Activated naive CD4-positive, alpha-beta T cell treated with anti-CD3 and anti-CD28 coated beads for 36 hours (primary cell): ENCODE results near the gene PPP1R13L. TPM values are rescaled to one million over a fixed set of nuclear protein-coding genes. Genes with fewer than 3 reads are reported as not detected.

Experiments
- CTCF ChIA-PET: fragments of 350-600 bp; sonication (Branson Sonifier 250); formaldehyde crosslinking; loops from one replicate; lab custom pipeline; 2021; ENCODE audit warnings: antibody characterized with exemption; lab: Charles Lee
- DNase-seq: peaks from one replicate; pipeline ENCODE4 v3.0.0-alpha.2; 2020
- H3K27ac Mint-ChIP-seq: one replicate; pipeline ENCODE4 v1.8.0; 2021; ENCODE audit warnings: mild to moderate bottlenecking, mixed read lengths
- H3K27me3 Mint-ChIP-seq: one replicate; pipeline ENCODE4 v1.8.0; 2021; ENCODE audit warnings: low read depth, mixed read lengths
- H3K36me3 Mint-ChIP-seq: one replicate; pipeline ENCODE4 v1.8.0; 2021; ENCODE audit warnings: low read depth, mixed read lengths
- H3K4me1 Mint-ChIP-seq: one replicate; pipeline ENCODE4 v1.8.0; 2021; ENCODE audit warnings: low read depth, mixed read lengths
- H3K4me3 Mint-ChIP-seq: one replicate; pipeline ENCODE4 v1.8.0; 2021; ENCODE audit warnings: mild to moderate bottlenecking, moderate library complexity, mixed read lengths
- H3K9me3 Mint-ChIP-seq: one replicate; pipeline ENCODE4 v1.8.0; 2021; ENCODE audit warnings: mixed read lengths
- intact Hi-C: fragments of 100-400 bp; cut with micrococcal nuclease; formaldehyde crosslinking; loops from one replicate; pipeline ENCODE4 v1.15.1; 2023
- total RNA-seq, 2 experiments: library from RNA; stranded (reverse); gene quantifications; one replicate each; pipeline ENCODE4 v1.2.3, GENCODE V29; 2021

The PPP1R13L gene
- total RNA-seq, 2 experiments from 2014 or later: 4.0 to 4.8 TPM

DNA sequence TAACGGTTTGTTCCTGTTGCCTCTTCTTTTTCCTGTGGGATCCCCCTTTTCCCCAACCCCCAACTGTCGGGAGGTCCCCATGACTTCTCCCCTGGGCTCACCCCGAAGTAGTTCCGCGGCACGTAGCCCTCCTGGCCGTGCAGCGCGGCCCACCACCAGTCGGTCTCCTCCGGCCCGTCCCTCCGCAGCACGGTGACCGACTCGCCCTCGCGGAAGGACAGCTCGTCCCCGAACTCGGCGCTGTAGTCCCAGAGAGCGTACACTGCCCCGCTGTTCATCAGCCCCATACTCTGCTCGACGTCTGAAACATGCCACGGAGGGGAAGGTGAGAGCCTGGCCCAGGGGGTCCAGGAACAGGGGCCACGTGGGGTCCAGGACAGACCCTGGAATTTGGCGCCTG lies 22.4 kb downstream of the PPP1R13L start:
- peaks cover 25% of the 10 kb centered on the region for H3K27me3 Mint-ChIP-seq
- no peaks in the 10 kb centered on the region for H3K36me3 Mint-ChIP-seq
- CTCF ChIA-PET: no interaction called here
- no peak for DNase-seq
- H3K4me3 Mint-ChIP-seq: no peak overlapping the region
- no peaks in the 10 kb centered on the region for H3K9me3 Mint-ChIP-seq
- peaks cover 3% of the 10 kb centered on the region for H3K4me1 Mint-ChIP-seq
- intact Hi-C loops: no loop called here
- no peak overlapping the region for H3K27ac Mint-ChIP-seq

DNA sequence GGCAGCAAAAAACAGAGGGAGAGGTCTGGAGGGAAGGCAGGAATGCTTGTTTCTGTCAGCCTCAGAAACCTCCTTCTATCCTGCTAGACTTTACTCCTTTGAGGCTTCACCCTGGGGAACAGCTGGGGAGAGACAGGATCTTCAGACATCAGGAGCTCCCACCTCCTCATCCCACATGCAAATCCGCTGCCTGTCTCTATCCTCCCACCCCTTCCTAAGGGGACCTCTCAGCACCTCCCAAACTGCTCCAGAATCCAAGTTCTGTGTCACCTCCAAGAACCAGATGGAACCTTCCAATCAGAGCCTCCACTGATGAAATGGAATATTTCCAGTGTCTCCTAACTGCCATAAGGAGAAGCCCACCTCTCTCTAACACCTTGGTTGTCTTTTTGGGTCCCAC lies 24.8 kb downstream of the PPP1R13L start:
- CTCF ChIA-PET: interaction anchor here (0.8 kb wide), 1 partner anchor 19 kb away, joined by 3 read pairs; no protein-coding TSS in a partner anchor
- H3K4me3 Mint-ChIP-seq: no peak overlapping the region

GRCh38 chr19:45376045-45376724 lies 28.7 kb downstream of the PPP1R13L start:
- H3K9me3 Mint-ChIP-seq: no peaks in the 10 kb centered on the region
- no peaks in the 10 kb centered on the region for H3K4me1 Mint-ChIP-seq
- intact Hi-C loops: no loop called here
- no peaks in the 10 kb centered on the region for H3K36me3 Mint-ChIP-seq
- H3K27ac Mint-ChIP-seq: no peak overlapping the region
- DNase-seq: no peak
- no peak overlapping the region for H3K4me3 Mint-ChIP-seq
- no peaks in the 10 kb centered on the region for H3K27me3 Mint-ChIP-seq
- CTCF ChIA-PET: interaction anchor here (0.7 kb wide), 1 partner anchor 26 kb away, joined by 6 read pairs; no protein-coding TSS in a partner anchor

More for the DNA sequence above, 24.8 kb downstream of the PPP1R13L start:
- H3K27ac Mint-ChIP-seq: no peak overlapping the region
- DNase-seq: no peak
- H3K4me1 Mint-ChIP-seq: no peaks in the 10 kb centered on the region
- intact Hi-C loops: no loop called here
- peaks cover 9% of the 10 kb centered on the region for H3K27me3 Mint-ChIP-seq
- no peaks in the 10 kb centered on the region for H3K36me3 Mint-ChIP-seq
- no peaks in the 10 kb centered on the region for H3K9me3 Mint-ChIP-seq

GRCh38 chr19:45370410-45371204 lies 34.3 kb downstream of the PPP1R13L start, which contains the start of gene ERCC2:
Gene ERCC2, minus strand, starts transcription at chr19:45370573. Its CDS starts 33 bp downstream, at chr19:45370540.
- Mint-ChIP-seq H3K9me3 (no peaks in the 10 kb centered on the region), H3K4me3 (peak within 1 kb of the TSS; percentile 93), H3K27me3 (no peaks in the 10 kb centered on the region), H3K36me3 (no peaks in the 10 kb centered on the region), H3K4me1 (peaks cover 5% of the 10 kb centered on the region), H3K27ac (peak within 1 kb of the TSS; percentile 91)
- CTCF ChIA-PET: interaction anchor here (0.6 to 1.0 kb wide), 3 partner anchors 32 to 309 kb away, joined by 3 to 5 read pairs (median 3); no protein-coding TSS in a partner anchor
- DNase-seq: peak; percentile 100
- intact Hi-C loops: loop anchor here (1.0 kb wide), 5 partner anchors 32 to 214 kb away; partner anchors contain the start of genes BLOC1S3, OPA3, PPP1R13L and TRAPPC6A

DNA sequence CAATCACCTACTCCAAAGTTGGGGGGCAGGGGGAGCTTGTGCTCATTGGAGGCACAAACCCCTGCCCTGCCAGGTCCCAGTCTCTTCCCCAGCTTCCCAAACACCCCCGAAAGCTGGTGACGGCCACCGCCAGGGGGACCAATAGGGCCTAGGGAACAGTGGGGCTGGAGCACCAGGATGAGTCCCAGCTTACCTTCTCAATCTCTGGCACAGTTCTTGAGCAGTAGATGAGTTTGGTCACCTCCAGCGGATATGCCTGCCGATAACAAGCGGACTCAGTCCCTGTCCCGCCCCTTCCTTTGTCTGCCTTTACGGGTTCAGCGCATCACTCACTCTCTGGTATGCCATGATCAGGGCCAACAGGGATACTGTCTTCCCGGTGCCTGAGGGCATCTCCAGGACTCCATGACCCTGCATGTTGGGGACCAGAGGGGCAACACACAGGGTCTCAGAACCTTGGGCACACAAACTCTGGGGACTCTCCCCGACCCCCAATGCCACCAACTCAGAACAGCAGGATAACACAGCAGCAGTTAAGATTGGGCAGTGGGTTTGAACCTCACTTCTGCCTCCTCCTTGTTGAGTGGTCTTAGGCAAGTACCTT lies 36.0 kb downstream of the PPP1R13L start:
- peaks cover 5% of the 10 kb centered on the region for H3K4me1 Mint-ChIP-seq
- no peak overlapping the region for H3K27ac Mint-ChIP-seq

DNA sequence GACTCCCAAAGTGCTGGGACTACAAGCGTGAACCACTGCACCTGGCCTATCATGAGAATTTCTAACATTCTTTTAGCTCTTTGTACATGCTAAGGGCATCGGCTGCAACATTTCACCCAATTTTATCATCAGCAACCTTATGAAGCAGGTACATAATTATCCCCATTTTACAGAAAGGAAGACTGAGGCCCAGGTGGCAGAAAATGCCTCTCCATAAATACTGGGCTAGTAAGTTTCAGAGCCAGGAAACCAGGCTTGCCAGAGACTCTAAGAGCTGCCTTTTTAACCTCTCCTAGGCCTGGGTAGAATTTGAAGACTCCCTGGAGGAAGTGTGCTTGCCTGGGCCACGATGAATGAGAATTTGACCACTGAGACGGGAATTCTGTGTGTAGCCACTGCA lies 36.7 kb downstream of the PPP1R13L start:
- no peak for DNase-seq
- Mint-ChIP-seq H3K36me3 (peaks cover 1% of the 10 kb centered on the region), H3K27me3 (no peaks in the 10 kb centered on the region), H3K27ac (no peak overlapping the region), H3K4me3 (no peak overlapping the region), H3K4me1 (peaks cover 5% of the 10 kb centered on the region), H3K9me3 (no peaks in the 10 kb centered on the region)
- intact Hi-C loops: no loop called here
- CTCF ChIA-PET: no interaction called here

More for the DNA sequence above, 36.0 kb downstream of the PPP1R13L start:
- Mint-ChIP-seq H3K27me3 (no peaks in the 10 kb centered on the region), H3K4me3 (peak overlapping the region; percentile 53), H3K36me3 (no peaks in the 10 kb centered on the region), H3K9me3 (no peaks in the 10 kb centered on the region)
- DNase-seq: no peak
- CTCF ChIA-PET: interaction anchor here (0.6 kb wide), 1 partner anchor 66 kb away, joined by 3 read pairs; no protein-coding TSS in a partner anchor
- intact Hi-C loops: no loop called here

GRCh38 chr19:45364696-45365095 lies 40.2 kb downstream of the PPP1R13L start:
- intact Hi-C loops: no loop called here
- no peak for DNase-seq
- Mint-ChIP-seq H3K4me3 (no peak overlapping the region), H3K4me1 (peaks cover 3% of the 10 kb centered on the region), H3K27ac (no peak overlapping the region), H3K27me3 (no peaks in the 10 kb centered on the region), H3K9me3 (no peaks in the 10 kb centered on the region), H3K36me3 (peaks cover 5% of the 10 kb centered on the region)
- CTCF ChIA-PET: no interaction called here

DNA sequence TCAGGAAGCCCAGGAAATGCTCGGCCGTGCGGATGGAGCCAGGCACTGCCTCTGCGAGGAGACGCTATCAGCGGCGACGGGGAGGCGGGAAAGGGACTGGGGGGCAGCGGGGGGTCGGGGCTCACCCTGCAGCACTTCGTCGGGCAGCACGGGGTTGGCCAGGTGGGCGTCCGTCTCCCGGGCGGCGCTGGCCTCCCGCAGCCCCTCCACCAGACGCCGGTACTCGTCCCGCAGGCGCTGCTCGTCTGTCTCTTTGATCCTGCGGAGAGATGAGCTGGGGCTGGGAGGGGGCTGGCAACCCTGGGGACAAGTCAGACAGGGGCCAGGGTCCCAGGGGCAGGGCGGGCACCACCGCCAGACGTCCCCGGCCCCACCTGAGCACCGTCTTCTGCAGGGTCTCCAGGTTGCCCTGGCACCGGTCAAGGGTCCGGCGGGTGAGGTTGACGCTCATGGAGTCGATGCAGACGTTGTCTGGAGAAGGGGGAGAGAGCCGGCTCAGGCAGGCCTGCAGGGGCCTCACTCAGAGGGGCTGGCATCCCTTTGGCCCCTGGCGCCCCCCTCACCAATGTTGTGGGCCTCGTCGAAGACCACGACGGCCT lies 40.9 kb downstream of the PPP1R13L start:
- H3K27ac Mint-ChIP-seq: no peak overlapping the region
- no peaks in the 10 kb centered on the region for H3K9me3 Mint-ChIP-seq
- intact Hi-C loops: no loop called here
- peaks cover 6% of the 10 kb centered on the region for H3K36me3 Mint-ChIP-seq
- peaks cover 1% of the 10 kb centered on the region for H3K4me1 Mint-ChIP-seq
- CTCF ChIA-PET: no interaction called here
- no peak overlapping the region for H3K4me3 Mint-ChIP-seq
- no peaks in the 10 kb centered on the region for H3K27me3 Mint-ChIP-seq
- DNase-seq: no peak

- CTCF ChIA-PET: no interaction called here
Measured at GRCh38 chr19:45362291-45362690, 42.6 kb downstream of the PPP1R13L start.

GRCh38 chr19:45361608-45362007 lies 43.3 kb downstream of the PPP1R13L start:
- intact Hi-C loops: no loop called here
- Mint-ChIP-seq H3K36me3 (peaks cover 11% of the 10 kb centered on the region), H3K4me1 (no peaks in the 10 kb centered on the region), H3K4me3 (no peak overlapping the region), H3K27ac (no peak overlapping the region), H3K27me3 (no peaks in the 10 kb centered on the region), H3K9me3 (no peaks in the 10 kb centered on the region)
- no peak for DNase-seq
- CTCF ChIA-PET: no interaction called here

More at GRCh38 chr19:45362291-45362690, 42.6 kb downstream of the PPP1R13L start:
- no peak for DNase-seq
- H3K9me3 Mint-ChIP-seq: no peaks in the 10 kb centered on the region
- no peaks in the 10 kb centered on the region for H3K27me3 Mint-ChIP-seq
- H3K4me3 Mint-ChIP-seq: no peak overlapping the region
- intact Hi-C loops: no loop called here
- H3K27ac Mint-ChIP-seq: no peak overlapping the region
- no peaks in the 10 kb centered on the region for H3K4me1 Mint-ChIP-seq
- H3K36me3 Mint-ChIP-seq: peaks cover 8% of the 10 kb centered on the region

- DNase-seq: no peak
- no peak overlapping the region for H3K4me3 Mint-ChIP-seq
- peaks cover 20% of the 10 kb centered on the region for H3K36me3 Mint-ChIP-seq
- peak overlapping the region; percentile 31 for H3K27ac Mint-ChIP-seq
- H3K4me1 Mint-ChIP-seq: no peaks in the 10 kb centered on the region
- no peaks in the 10 kb centered on the region for H3K9me3 Mint-ChIP-seq
- H3K27me3 Mint-ChIP-seq: no peaks in the 10 kb centered on the region
- intact Hi-C loops: no loop called here
- CTCF ChIA-PET: no interaction called here
Measured at GRCh38 chr19:45358213-45358792, 46.6 kb downstream of the PPP1R13L start.

GRCh38 chr19:45357445-45357783 lies 47.5 kb downstream of the PPP1R13L start:
- Mint-ChIP-seq H3K36me3 (peaks cover 18% of the 10 kb centered on the region), H3K9me3 (no peaks in the 10 kb centered on the region), H3K4me1 (no peaks in the 10 kb centered on the region), H3K4me3 (no peak overlapping the region), H3K27ac (no peak overlapping the region), H3K27me3 (no peaks in the 10 kb centered on the region)
- intact Hi-C loops: no loop called here
- CTCF ChIA-PET: no interaction called here
- DNase-seq: no peak
